Endothelial cell of umbilical vein (primary cell): ENCODE data around the gene EML3. TPM values are rescaled to one million over a fixed set of nuclear protein-coding genes. Genes with fewer than 3 reads are reported as not detected.
"Not testable (repeated sequence)": the region's sequence is repeated elsewhere in the genome, so short reads cannot be mapped to it uniquely, and the experiment has no call there.

Experiments
- BruUV-seq: library from RNA; stranded (reverse); fragments of 400-500 nt; replicated peaks from 2 replicates; lab custom pipeline; 2021; lab: Mats Ljungman, UMichigan
- CTCF ChIA-PET: fragments of 300-600, 350-600 bp; sonication (Branson Sonifier 250); formaldehyde crosslinking; loops from one replicate; lab custom pipeline; 2021; ENCODE audit warnings: antibody characterized with exemption, inconsistent platforms; lab: Charles Lee
- POLR2A ChIA-PET: fragments of 300-600, 350-600 bp; sonication (Branson Sonifier 250); formaldehyde crosslinking; loops from one replicate; lab custom pipeline; 2021; ENCODE audit warnings: antibody characterized with exemption, inconsistent platforms; lab: Charles Lee
- DNase-seq: peaks from one replicate; pipeline ENCODE4 v3.0.0-alpha.2; 2011; ENCODE audit warnings: low read depth, low spot score
- FAIRE-seq: peaks from 2 replicates; lab custom pipeline; 2011; peaks lifted over from hg19 to GRCh38; lab: Jason Lieb, UNC
- H2AFZ ChIP-seq: 2 replicates; pipeline ENCODE4 v1.6.0; 2012; ENCODE audit warnings: low read depth, low read length, control low read depth, inconsistent platforms
- H3K27ac ChIP-seq: 2 replicates; pipeline ENCODE4 v1.5.1; 2011; ENCODE audit warnings: low read depth, mild to moderate bottlenecking, control low read depth, low read length, moderate library complexity; ENCODE audit not compliant: insufficient read depth
- H3K27me3 ChIP-seq, 2 experiments: 2 replicates each; pipeline versions ENCODE4 v1.6.0 to v1.6.1; 2011; ENCODE audit warnings: low read length in 2 of 2, mixed read lengths in 1 of 2; ENCODE audit not compliant: control insufficient read depth in 2 of 2, insufficient read depth in 2 of 2
- H3K36me3 ChIP-seq, 2 experiments: 2 replicates in 1 of 2; 3 replicates in 1 of 2; pipeline ENCODE4 v1.5.1; 2011; ENCODE audit warnings: low read length in 2 of 2, mild to moderate bottlenecking in 1 of 2, moderate library complexity in 1 of 2; ENCODE audit not compliant: control insufficient read depth in 2 of 2, insufficient read depth in 2 of 2; ENCODE audit errors: extremely low read depth in 1 of 2
- H3K4me1 ChIP-seq: 3 replicates; pipeline ENCODE4 v1.5.1; 2011; ENCODE audit warnings: mild to moderate bottlenecking, low read length; ENCODE audit not compliant: control insufficient read depth, insufficient read depth; ENCODE audit errors: extremely low read depth
- H3K4me2 ChIP-seq: 2 replicates; pipeline ENCODE4 v1.6.1; 2011; ENCODE audit warnings: low read length, control low read depth, mixed read lengths; ENCODE audit not compliant: insufficient read depth
- H3K4me3 ChIP-seq, 3 experiments: fragments of 200-600 bp in 1 of 3; sonication (generic), shearing (Covaris generic) in 1 of 3; replicated peaks in 1 of 3; 2 replicates each; pipeline ENCODE4 v1.5.1; 2011 to 2016; ENCODE audit warnings: control low read depth in 3 of 3, low read length in 3 of 3, mild to moderate bottlenecking in 2 of 3, inconsistent platforms in 1 of 3, low read depth in 1 of 3, moderate library complexity in 1 of 3; ENCODE audit not compliant: insufficient read depth in 1 of 3
- H3K79me2 ChIP-seq: 2 replicates; pipeline ENCODE4 v1.6.0; 2012; ENCODE audit warnings: low read length, inconsistent platforms; ENCODE audit not compliant: control insufficient read depth, insufficient read depth
- H3K9ac ChIP-seq: replicated peaks from 2 replicates; pipeline ENCODE3; 2011; ENCODE audit warnings: low read length, control low read depth; ENCODE audit not compliant: insufficient read depth; ENCODE audit errors: extremely low read depth
- H3K9me1 ChIP-seq: replicated peaks from 3 replicates; pipeline ENCODE4 v1.6.0; 2011; ENCODE audit warnings: mild to moderate bottlenecking, low read length; ENCODE audit not compliant: control insufficient read depth, insufficient read depth; ENCODE audit errors: extremely low read depth
- H3K9me3 ChIP-seq: replicated peaks from 2 replicates; pipeline ENCODE4 v1.5.1; 2012; ENCODE audit warnings: low read length, inconsistent platforms; ENCODE audit not compliant: control insufficient read depth, insufficient read depth
- H4K20me1 ChIP-seq: replicated peaks from 2 replicates; pipeline ENCODE3; 2011; ENCODE audit warnings: mild to moderate bottlenecking, low read length; ENCODE audit not compliant: control insufficient read depth, insufficient read depth; ENCODE audit errors: extremely low read depth
- EZH2 ChIP-seq: IDR thresholded peaks from 2 replicates; pipeline ENCODE4 v1.6.1; 2012; ENCODE audit warnings: borderline replicate concordance, low read depth, mild to moderate bottlenecking, moderate library complexity, low read length, inconsistent platforms; ENCODE audit not compliant: severe bottlenecking
- FOS ChIP-seq: IDR thresholded peaks from 2 replicates; pipeline ENCODE4 v1.6.1; 2011; ENCODE audit warnings: mild to moderate bottlenecking, low read length, moderate library complexity, borderline replicate concordance; ENCODE audit not compliant: insufficient read depth
- GATA2 ChIP-seq: IDR thresholded peaks from 2 replicates; pipeline ENCODE4 v1.7.0; 2011; ENCODE audit warnings: low read depth, mild to moderate bottlenecking, moderate library complexity, mixed read lengths, low read length; ENCODE audit not compliant: insufficient read length, insufficient read depth
- JUN ChIP-seq: IDR thresholded peaks from 2 replicates; pipeline ENCODE4 v1.6.1; 2011; ENCODE audit warnings: borderline replicate concordance, low read depth; ENCODE audit not compliant: insufficient read length, insufficient read depth
- MAX ChIP-seq: IDR thresholded peaks from 2 replicates; pipeline ENCODE4 v1.6.1; 2011; ENCODE audit not compliant: insufficient read depth, insufficient read length
- MYC ChIP-seq: IDR thresholded peaks from one replicate; pipeline ENCODE4 v1.6.1; 2011; ENCODE audit warnings: mild to moderate bottlenecking, low read depth, low read length
- POLR2A ChIP-seq: IDR thresholded peaks from 2 replicates; pipeline ENCODE4 v1.6.1; 2012; ENCODE audit warnings: low read depth, mild to moderate bottlenecking, control low read depth, low read length
- POLR2AphosphoS5 ChIP-seq: IDR thresholded peaks from 2 replicates; pipeline ENCODE4 v1.6.1; 2012; ENCODE audit warnings: low read depth, mild to moderate bottlenecking, control low read depth, low read length, moderate library complexity; ENCODE audit not compliant: insufficient read depth
- dilution Hi-C: fragments of 300-500 bp; cut with MboI; formaldehyde crosslinking; loops from one replicate; pipeline ENCODE4 v1.15.0; 2019; ENCODE audit warnings: low sequenced_read_pairs; ENCODE audit not compliant: extremely low pct_ligation_motif_present
- intact Hi-C: fragments of 100-400 bp; cut with micrococcal nuclease; formaldehyde crosslinking; loops from one replicate; pipeline ENCODE4 v1.10.0; 2022
- polyA plus RNA-seq, 4 experiments: library from polyadenylated mRNA; depleted of rRNA in 3 of 4; stranded (reverse) in 3 of 4; unstranded in 1 of 4; fragments of >200 nt; gene quantifications; 2 replicates each; pipeline versions ENCODE4 v1.2.1 to v1.2.3, GENCODE V29; 2011 to 2012; ENCODE audit warnings: missing spikeins in 1 of 4
- total RNA-seq: library from RNA; stranded (reverse); gene quantifications from 2 replicates; pipeline ENCODE4 v1.2.3, GENCODE V29; 2021
- TF ChIP-seq, protein P1 (sequence below), 2 donors: IDR thresholded peaks; 1 replicate in 1 of 2; 2 replicates in 1 of 2; pipeline ENCODE4 v1.5.1; 2011; ENCODE audit warnings: low read length in 2 of 2, mild to moderate bottlenecking in 2 of 2, moderate library complexity in 2 of 2, control low read depth in 1 of 2, inconsistent platforms in 1 of 2, low read depth in 1 of 2; ENCODE audit not compliant: insufficient read depth in 1 of 2; ENCODE audit errors: extremely low read depth in 1 of 2

Gene EML3
- total and polyA plus RNA-seq, 2 donors (not counting 3 experiments of a cell fraction or from before 2014, with no cell fraction given), result 75.7 to 101 TPM

DNA sequence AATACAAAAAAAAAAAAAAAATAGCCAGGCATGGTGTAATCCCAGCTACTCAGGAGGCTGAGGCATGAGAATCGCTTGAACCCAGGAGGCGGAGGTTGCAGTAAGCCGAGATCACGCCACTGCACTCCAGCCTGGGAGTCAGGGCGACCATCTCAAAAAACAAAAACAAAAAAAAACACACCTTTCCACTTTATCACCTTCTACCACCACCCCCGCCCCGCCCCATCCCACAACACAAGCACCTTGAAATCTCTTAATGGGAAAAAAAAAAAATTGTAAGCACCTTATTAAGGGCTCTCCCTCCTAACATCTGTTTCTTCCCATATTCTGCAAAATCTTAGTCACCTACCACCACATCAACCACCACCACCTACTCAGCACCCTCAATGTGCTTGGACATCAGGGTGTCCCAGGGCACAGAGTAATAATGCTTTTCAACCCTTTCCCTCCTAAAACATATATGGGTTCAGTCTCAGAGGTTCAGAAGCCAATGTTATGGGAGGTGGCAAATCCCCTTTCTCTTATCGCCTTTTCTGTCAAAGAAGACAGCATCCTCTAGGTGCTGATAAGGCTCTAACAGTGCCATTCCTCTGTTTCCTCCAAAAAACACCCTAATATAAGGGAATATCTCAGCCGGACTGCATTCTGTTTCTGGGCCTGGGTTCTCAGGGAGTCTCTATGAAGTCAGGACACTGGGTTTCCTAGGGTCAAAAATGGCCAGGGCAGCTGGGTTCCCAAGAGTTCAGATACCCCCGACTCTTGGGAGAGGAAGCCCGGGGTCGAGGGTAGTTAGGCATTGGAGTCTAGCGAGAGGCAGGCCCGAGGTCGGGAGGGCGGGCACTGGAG, 39.8 kb upstream of the EML3 start:
- H3K9me3 ChIP-seq, result no peaks in the 10 kb centered on the region
- peak overlapping the region; percentile 73 for H3K27ac ChIP-seq
- peak overlapping the region; percentile 61 to 76 (median 74) for H3K4me3 ChIP-seq
- no peaks in the 10 kb centered on the region for H4K20me1 ChIP-seq
- H2AFZ ChIP-seq, result peak overlapping the region; percentile 70
- peaks cover 2% of the 10 kb centered on the region for H3K4me1 ChIP-seq
- intact Hi-C loops, result loop anchor here (1.0 to 5.0 kb wide), 2 partner anchors 13 to 55 kb away; partner anchors contain the start of genes BSCL2, C11orf98, CSKMT and GNG3
- peaks cover 7 to 19% of the 10 kb centered on the region in 2 experiments for H3K36me3 ChIP-seq
- dilution Hi-C loops, result no loop called here
- TSS peak; percentile 77 for BruUV-seq
- POLR2A ChIA-PET, result interaction anchor here (0.6 to 5.3 kb wide), 5 partner anchors 13 to 79 kb away, joined by 3 to 71 read pairs (median 6); partner anchors contain the start of genes C11orf98, CSKMT, EEF1G and TUT1
- H3K9me1 ChIP-seq, result no peaks in the 10 kb centered on the region
- TF ChIP-seq JUN, result no peak
- TF ChIP-seq POLR2AphosphoS5, result no peak
- no peak for TF ChIP-seq EZH2
- TF ChIP-seq POLR2A, result no peak
- TF ChIP-seq MYC, result no peak
- TF ChIP-seq GATA2, result no peak
- TF ChIP-seq MAX, result no peak
- TF ChIP-seq, protein P1, sequence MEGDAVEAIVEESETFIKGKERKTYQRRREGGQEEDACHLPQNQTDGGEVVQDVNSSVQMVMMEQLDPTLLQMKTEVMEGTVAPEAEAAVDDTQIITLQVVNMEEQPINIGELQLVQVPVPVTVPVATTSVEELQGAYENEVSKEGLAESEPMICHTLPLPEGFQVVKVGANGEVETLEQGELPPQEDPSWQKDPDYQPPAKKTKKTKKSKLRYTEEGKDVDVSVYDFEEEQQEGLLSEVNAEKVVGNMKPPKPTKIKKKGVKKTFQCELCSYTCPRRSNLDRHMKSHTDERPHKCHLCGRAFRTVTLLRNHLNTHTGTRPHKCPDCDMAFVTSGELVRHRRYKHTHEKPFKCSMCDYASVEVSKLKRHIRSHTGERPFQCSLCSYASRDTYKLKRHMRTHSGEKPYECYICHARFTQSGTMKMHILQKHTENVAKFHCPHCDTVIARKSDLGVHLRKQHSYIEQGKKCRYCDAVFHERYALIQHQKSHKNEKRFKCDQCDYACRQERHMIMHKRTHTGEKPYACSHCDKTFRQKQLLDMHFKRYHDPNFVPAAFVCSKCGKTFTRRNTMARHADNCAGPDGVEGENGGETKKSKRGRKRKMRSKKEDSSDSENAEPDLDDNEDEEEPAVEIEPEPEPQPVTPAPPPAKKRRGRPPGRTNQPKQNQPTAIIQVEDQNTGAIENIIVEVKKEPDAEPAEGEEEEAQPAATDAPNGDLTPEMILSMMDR (IDR thresholded peaks at IDR 0.05; ENCODE audit: extremely low read depth in 1 of 2, insufficient read depth in 1 of 2, low read depth in 1 of 2, low read length in 2 of 2), result no peak
- no peak for TF ChIP-seq FOS
- H3K27me3 ChIP-seq, result no peaks in the 10 kb centered on the region
- H3K9ac ChIP-seq, result peak overlapping the region; percentile 95
- H3K79me2 ChIP-seq, result peaks cover 21% of the 10 kb centered on the region
- no peak for DNase-seq
- CTCF ChIA-PET, result interaction anchor here (0.7 to 1.4 kb wide), 7 partner anchors 11 to 257 kb away, joined by 3 to 15 read pairs (median 4); partner anchors contain the start of genes C11orf98, CSKMT, EML3 and ZBTB3
- peak overlapping the region; percentile 78 for H3K4me2 ChIP-seq
- FAIRE-seq, result peak; percentile 49

- H3K27me3 ChIP-seq, H3K9ac ChIP-seq, H3K4me3 ChIP-seq, H3K9me3 ChIP-seq, H4K20me1 ChIP-seq, H2AFZ ChIP-seq, BruUV-seq, FAIRE-seq, H3K4me1 ChIP-seq, H3K27ac ChIP-seq, dilution Hi-C loops, H3K4me2 ChIP-seq, H3K9me1 ChIP-seq, DNase-seq: not testable (repeated sequence)
- ChIA-PET CTCF (interaction anchor here (0.6 to 1.9 kb wide), 2 partner anchors 10 to 44 kb away, joined by 3 to 4 read pairs; no protein-coding TSS in a partner anchor), POLR2A (interaction anchor here (1.4 kb wide), 1 partner anchor 15 kb away, joined by 4 read pairs; the partner anchor contains the start of genes C11orf98 and CSKMT)
- intact Hi-C loops, result loop anchor here (5.0 kb wide), 1 partner anchor 57 kb away; the partner anchor contains the start of genes BSCL2 and GNG3
- Histone ChIP-seq H3K79me2 (peaks cover 31% of the 10 kb centered on the region), H3K36me3 (peaks cover 7 to 21% of the 10 kb centered on the region in 2 experiments)
Observed at GRCh38 chr11:62650283-62650682, 37.7 kb upstream of the EML3 start.
